G401.6 (cell line): ENCODE results near the gene MYO5B.
"Not testable (repeated sequence)": the region's sequence is repeated elsewhere in the genome, so short reads cannot be mapped to it uniquely, and the experiment has no call there.

Experiments used
- FAIRE-seq: peaks from 2 replicates; lab custom pipeline; 2012; peaks lifted over from hg19 to GRCh38; lab: Jason Lieb, UNC

MYO5B gene

DNA sequence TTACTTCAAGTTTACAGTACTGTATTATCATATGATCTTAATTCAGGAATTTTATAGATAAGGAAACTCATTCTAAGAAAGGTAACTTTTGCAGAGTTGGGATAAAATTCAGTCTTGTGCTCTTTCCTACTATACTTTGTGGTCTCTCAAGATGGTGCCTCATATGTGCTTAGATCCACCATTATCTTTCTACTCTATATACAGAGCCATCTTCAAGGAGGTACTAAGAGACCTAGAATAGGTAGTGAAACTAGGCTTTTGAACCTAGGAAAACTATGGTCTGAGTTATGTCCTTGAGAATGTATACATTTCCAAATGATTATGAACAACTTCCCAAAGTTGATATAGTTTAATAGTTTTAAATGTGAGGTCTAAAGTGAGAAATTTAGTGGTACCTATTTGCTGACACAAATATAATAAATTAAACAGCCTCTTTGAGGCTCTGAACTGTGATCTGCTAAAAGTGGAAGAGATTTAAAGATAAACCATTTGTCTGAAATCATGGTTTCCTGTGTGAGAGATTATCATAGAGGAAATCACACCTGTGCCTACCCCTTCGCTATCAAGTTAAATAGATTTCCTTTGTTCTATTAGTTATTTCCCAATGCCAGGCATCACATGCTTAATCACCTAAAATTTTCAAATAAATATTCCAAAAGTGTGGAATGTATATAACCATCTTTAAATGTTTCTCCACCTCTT lies 408.8 kb downstream of the MYO5B start:
- no peak for FAIRE-seq

DNA sequence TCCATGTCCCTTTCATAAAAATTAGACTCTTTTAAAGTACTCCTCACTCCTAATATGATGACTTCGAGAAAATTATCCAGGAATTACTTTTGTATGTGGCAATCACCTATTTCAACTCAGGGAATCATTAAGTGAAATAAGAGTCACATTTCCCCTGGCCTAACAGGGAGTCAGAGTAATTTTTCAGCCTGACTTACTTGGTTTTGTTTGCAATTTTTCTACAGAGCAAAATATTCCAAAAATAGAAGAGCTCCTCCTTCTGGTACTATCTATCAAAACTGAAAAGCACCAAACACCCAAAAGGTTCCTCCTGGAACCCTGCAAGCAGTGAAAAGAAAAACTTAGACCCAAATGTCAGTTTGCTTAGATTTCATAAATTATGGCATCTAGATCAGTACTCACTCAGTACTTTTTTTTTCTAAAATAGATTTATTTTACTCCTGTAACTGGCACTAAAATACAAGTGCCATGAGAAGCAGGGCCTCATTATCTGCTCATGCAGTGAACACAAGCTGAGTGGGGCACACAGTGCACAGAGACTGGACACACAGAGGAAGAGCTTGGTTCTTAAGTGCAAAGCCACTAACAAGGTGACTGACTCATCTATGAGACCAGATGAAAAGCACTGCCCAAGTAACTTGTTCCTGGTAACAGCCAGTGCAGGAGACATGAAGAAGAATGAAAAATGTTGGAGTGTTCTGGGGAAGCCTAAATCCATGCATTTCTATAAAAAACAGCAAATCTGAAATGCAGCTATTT lies 410.3 kb downstream of the MYO5B start:
- FAIRE-seq, result no peak

GRCh38 chr18:49783631-49784030 lies 411.3 kb downstream of the MYO5B start:
- FAIRE-seq, result not testable (repeated sequence)

DNA sequence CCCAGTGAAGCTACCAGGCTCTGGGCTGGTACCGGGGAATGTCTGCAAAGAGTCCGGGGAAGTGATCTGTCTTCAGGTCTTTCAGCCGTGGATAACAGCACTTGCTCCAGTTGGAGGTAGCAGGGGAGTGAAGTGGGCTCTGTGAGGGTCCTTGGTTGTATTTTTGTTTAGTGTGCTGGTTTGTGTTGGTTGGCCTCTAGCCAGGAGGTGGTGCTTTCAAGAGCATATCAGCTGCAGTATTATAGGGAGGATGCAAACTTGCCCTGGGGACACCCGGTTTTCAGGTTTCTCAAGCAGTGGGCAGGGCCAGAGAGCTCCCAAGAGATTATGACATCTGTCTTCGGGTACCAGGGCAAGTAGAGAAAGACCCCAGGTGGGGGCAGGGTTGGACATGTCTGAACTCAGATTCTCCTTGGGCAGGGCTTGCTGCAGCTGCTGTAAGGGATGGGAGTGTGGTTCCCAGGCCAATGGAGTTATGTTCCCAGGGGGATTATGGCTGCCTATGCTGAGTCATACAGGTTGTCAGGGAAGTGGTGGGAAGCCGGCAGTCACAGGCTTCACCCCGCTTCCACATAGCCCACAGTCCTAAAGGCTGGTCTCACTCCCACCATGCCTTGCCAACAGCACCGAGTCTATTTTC lies 416.0 kb downstream of the MYO5B start:
- FAIRE-seq, result no peak
